Measurements from ENCODE around the gene ACSS2.

ACSS2 gene

GRCh38 chr20:34915749-34916455, 39.5 kb downstream of the ACSS2 start:
- no peak overlapping the region for H3K27ac Mint-ChIP-seq
- TF ChIP-seq CTCF (IDR thresholded peaks at IDR 0.05; ENCODE audit: unreplicated experiment in 3 of 3) = no peak
- no peaks in the 10 kb centered on the region for H3K4me1 Mint-ChIP-seq
- H3K9me3 Mint-ChIP-seq = no peaks in the 10 kb centered on the region
- peaks cover 26% of the 10 kb centered on the region for H3K36me3 Mint-ChIP-seq (ENCODE audit: low read depth)
- no peaks in the 10 kb centered on the region for H3K27me3 Mint-ChIP-seq (ENCODE audit: low read depth)
- no peak overlapping the region for H3K4me3 Mint-ChIP-seq

- no peaks in the 10 kb centered on the region for H3K9me3 Mint-ChIP-seq
- H3K36me3 Mint-ChIP-seq (ENCODE audit: low read depth) = peaks cover 26% of the 10 kb centered on the region
Observed at GRCh38 chr20:34916774-34917354, 40.5 kb downstream of the ACSS2 start.

GRCh38 chr20:34920055-34920454, 43.6 kb downstream of the ACSS2 start:
- H3K9me3 Mint-ChIP-seq = no peaks in the 10 kb centered on the region
- H3K4me3 Mint-ChIP-seq = no peak overlapping the region
- no peak for TF ChIP-seq CTCF (IDR thresholded peaks at IDR 0.05; ENCODE audit: unreplicated experiment in 3 of 3)
- H3K27me3 Mint-ChIP-seq (ENCODE audit: low read depth) = no peaks in the 10 kb centered on the region
- H3K27ac Mint-ChIP-seq = no peak overlapping the region
- H3K4me1 Mint-ChIP-seq = no peaks in the 10 kb centered on the region
- peaks cover 25% of the 10 kb centered on the region for H3K36me3 Mint-ChIP-seq (ENCODE audit: low read depth)

More at GRCh38 chr20:34916774-34917354, 40.5 kb downstream of the ACSS2 start:
- no peaks in the 10 kb centered on the region for H3K27me3 Mint-ChIP-seq (ENCODE audit: low read depth)
- no peak overlapping the region for H3K4me3 Mint-ChIP-seq
- no peak for TF ChIP-seq CTCF (IDR thresholded peaks at IDR 0.05; ENCODE audit: unreplicated experiment in 3 of 3)
- no peaks in the 10 kb centered on the region for H3K4me1 Mint-ChIP-seq
- no peak overlapping the region for H3K27ac Mint-ChIP-seq

- Mint-ChIP-seq H3K4me3 (no peak overlapping the region), H3K4me1 (no peaks in the 10 kb centered on the region), H3K9me3 (no peaks in the 10 kb centered on the region), H3K27ac (no peak overlapping the region), H3K27me3 (ENCODE audit: low read depth) (no peaks in the 10 kb centered on the region), H3K36me3 (ENCODE audit: low read depth) (peaks cover 38% of the 10 kb centered on the region)
- no peak for TF ChIP-seq CTCF (IDR thresholded peaks at IDR 0.05; ENCODE audit: unreplicated experiment in 3 of 3)
Observed at GRCh38 chr20:34921436-34921835, 45.0 kb downstream of the ACSS2 start.

- Mint-ChIP-seq H3K27ac (no peak overlapping the region), H3K4me1 (no peaks in the 10 kb centered on the region), H3K4me3 (no peak overlapping the region), H3K27me3 (ENCODE audit: low read depth) (no peaks in the 10 kb centered on the region), H3K36me3 (ENCODE audit: low read depth) (peaks cover 44% of the 10 kb centered on the region), H3K9me3 (no peaks in the 10 kb centered on the region)
- TF ChIP-seq CTCF (IDR thresholded peaks at IDR 0.05; ENCODE audit: unreplicated experiment in 3 of 3) = no peak
Observed at GRCh38 chr20:34922654-34923381, 46.4 kb downstream of the ACSS2 start.

All from nephron (organoid).